Breast epithelium (tissue), 4 donors: Measurements from ENCODE around the gene RSU1. TPM values are rescaled to one million over a fixed set of nuclear protein-coding genes. Genes with fewer than 3 reads are reported as not detected.

Experiments used
- DNase-seq, 2 donors: peaks; one replicate each; pipeline ENCODE4 v3.0.0-alpha.2; 2019; ENCODE audit warnings: low spot score in 2 of 2
- H3K27ac ChIP-seq, 2 donors: fragments of 200-600 bp; sonication (generic) in 1 of 2; one replicate each; pipeline ENCODE4 v1.5.1; 2016 to 2019; ENCODE audit warnings: mild to moderate bottlenecking in 1 of 2
- H3K27me3 ChIP-seq, 2 donors: fragments of 200-600 bp; sonication (generic) in 1 of 2; one replicate each; pipeline versions ENCODE4 v1.5.1 to v1.6.0; 2017 to 2019; ENCODE audit warnings: control low read depth in 1 of 2, mild to moderate bottlenecking in 1 of 2
- H3K36me3 ChIP-seq: fragments of 200-600 bp; one replicate; pipeline ENCODE4 v1.5.1; 2019
- H3K4me1 ChIP-seq, 2 donors: fragments of 200-600 bp; sonication (generic); one replicate each; pipeline ENCODE4 v1.5.1; 2016 to 2019; ENCODE audit warnings: control low read depth in 1 of 2
- H3K4me3 ChIP-seq, 3 donors: fragments of 200-600 bp; sonication (generic); 1 replicate in 2 of 3; 2 replicates in 1 of 3; pipeline ENCODE4 v1.5.1; 2016 to 2019; ENCODE audit warnings: mild to moderate bottlenecking in 3 of 3, moderate library complexity in 2 of 3
- H3K9me3 ChIP-seq, 2 donors: fragments of 200-600 bp; sonication (generic) in 1 of 2; one replicate each; pipeline ENCODE4 v1.5.1; 2016 to 2019; ENCODE audit warnings: control low read depth in 1 of 2
- POLR2A ChIP-seq: fragments of 450-650 bp; IDR thresholded peaks from one replicate; pipeline ENCODE4 v1.6.1; 2016; ENCODE audit warnings: antibody characterized with exemption, mild to moderate bottlenecking, moderate library complexity
- POLR2AphosphoS5 ChIP-seq, 3 donors: sonication (generic); formaldehyde crosslinking; IDR thresholded peaks; one replicate each; pipeline ENCODE4 v1.6.1; 2017; ENCODE audit warnings: antibody characterized with exemption in 3 of 3
- intact Hi-C: fragments of 100-400 bp; cut with DNase I; formaldehyde crosslinking; loops from one replicate; pipeline ENCODE4 v1.15.1; 2023; ENCODE audit warnings: low total_unique reads
- total RNA-seq, 3 donors: library from RNA; depleted of rRNA; stranded (reverse); fragments of >200 nt; gene quantifications; one replicate each; pipeline ENCODE4 v1.1.0, GENCODE V29; 2016
- TF ChIP-seq, protein P1 (sequence below), 3 donors: fragments of 450-650 bp; IDR thresholded peaks; one replicate each; pipeline ENCODE4 v1.5.1; 2016 to 2017; ENCODE audit warnings: antibody characterized with exemption in 3 of 3, mild to moderate bottlenecking in 3 of 3, moderate library complexity in 3 of 3

Gene RSU1
- total RNA-seq, 3 donors from 2014 or later: 60.9 to 74.1 (median 63.6) TPM

DNA sequence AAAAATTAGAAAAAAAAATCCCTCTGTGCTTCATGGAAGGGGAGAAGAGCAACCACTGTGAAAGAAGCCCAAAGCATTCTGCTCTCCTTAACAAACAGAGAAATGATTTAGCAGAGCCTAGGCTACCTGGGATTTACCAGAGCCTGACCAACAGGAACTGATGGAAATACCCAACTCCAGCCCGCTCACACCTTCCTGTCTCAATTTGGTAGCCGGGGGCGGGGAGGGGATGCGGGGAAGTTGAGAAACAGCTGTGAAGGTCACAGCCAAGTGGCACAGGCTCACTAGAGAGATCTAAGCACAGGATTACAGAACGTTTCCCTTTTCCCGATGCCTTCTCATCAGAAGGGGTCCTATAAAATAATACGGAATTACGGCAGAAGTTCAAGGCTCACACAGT, 17.6 kb downstream of the RSU1 start:
- no peaks in the 10 kb centered on the region for H3K4me1 ChIP-seq
- H3K9me3 ChIP-seq: no peaks in the 10 kb centered on the region
- TF ChIP-seq, protein P1, sequence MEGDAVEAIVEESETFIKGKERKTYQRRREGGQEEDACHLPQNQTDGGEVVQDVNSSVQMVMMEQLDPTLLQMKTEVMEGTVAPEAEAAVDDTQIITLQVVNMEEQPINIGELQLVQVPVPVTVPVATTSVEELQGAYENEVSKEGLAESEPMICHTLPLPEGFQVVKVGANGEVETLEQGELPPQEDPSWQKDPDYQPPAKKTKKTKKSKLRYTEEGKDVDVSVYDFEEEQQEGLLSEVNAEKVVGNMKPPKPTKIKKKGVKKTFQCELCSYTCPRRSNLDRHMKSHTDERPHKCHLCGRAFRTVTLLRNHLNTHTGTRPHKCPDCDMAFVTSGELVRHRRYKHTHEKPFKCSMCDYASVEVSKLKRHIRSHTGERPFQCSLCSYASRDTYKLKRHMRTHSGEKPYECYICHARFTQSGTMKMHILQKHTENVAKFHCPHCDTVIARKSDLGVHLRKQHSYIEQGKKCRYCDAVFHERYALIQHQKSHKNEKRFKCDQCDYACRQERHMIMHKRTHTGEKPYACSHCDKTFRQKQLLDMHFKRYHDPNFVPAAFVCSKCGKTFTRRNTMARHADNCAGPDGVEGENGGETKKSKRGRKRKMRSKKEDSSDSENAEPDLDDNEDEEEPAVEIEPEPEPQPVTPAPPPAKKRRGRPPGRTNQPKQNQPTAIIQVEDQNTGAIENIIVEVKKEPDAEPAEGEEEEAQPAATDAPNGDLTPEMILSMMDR (IDR thresholded peaks at IDR 0.05): no peak
- TF ChIP-seq POLR2A (no peak), POLR2AphosphoS5 (IDR thresholded peaks at IDR 0.05) (no peak)
- no peak overlapping the region for H3K27ac ChIP-seq
- H3K27me3 ChIP-seq: no peaks in the 10 kb centered on the region
- no peak overlapping the region for H3K4me3 ChIP-seq
- no peak for DNase-seq
- intact Hi-C loops: no loop called here
- no peaks in the 10 kb centered on the region for H3K36me3 ChIP-seq

DNA sequence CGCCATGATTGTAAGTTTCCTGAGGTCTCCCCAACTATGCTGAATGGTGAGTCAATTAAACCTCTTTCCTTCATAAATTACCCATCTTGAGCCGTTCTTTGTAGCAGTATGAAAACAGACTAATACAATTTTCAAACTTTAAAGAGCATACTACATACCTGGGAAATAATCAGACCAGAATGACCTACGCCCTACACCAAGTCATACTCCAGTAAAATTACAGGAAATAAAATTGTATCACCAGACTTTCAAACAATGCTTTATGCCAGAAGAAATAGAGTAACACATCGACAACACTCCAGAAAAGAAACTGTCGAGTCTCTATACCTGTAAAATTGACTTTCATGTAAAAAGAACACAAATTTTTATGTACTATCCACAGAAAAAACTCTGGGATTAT, 18.7 kb downstream of the RSU1 start:
- Histone ChIP-seq H3K27me3 (no peaks in the 10 kb centered on the region), H3K4me1 (no peaks in the 10 kb centered on the region), H3K9me3 (no peaks in the 10 kb centered on the region), H3K27ac (peak overlapping the region in 1 of 2 donors; percentile 52), H3K4me3 (no peak overlapping the region), H3K36me3 (no peaks in the 10 kb centered on the region)
- intact Hi-C loops: no loop called here
- no peak for DNase-seq
- no peak for TF ChIP-seq POLR2AphosphoS5 (IDR thresholded peaks at IDR 0.05)
- no peak for TF ChIP-seq POLR2A

DNA sequence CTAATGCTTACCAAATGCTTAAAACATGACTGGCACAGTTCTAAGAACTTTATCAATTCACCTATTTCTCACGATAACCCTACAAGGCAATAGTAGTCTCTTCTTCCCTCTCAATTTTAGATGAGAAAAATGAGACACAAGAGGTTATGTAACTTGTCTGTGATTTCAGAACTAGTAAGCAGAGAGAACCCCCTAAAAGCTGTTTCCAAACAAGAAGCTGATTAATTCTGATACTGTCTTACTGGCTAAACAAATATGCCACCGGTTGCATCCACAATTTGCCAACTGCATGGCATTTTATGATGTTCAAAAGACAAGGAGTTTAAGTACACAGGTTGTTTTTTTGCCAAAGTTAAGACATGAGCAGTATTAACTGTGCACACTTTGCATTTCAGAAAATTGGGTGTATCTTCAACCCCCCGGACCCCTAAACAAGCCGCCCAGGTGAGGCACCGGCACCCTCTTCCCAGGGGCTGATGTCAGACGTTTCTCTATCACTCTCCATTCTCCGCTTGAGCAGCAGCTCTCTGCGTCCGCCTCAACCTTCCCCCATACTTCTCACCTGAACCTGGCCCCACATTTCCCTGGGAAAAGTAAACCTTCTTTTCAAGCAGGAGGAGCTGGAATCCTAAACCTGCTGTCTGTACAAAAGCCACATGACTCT, 21.7 kb downstream of the RSU1 start:
- H3K36me3 ChIP-seq: no peaks in the 10 kb centered on the region
- intact Hi-C loops: no loop called here
- no peaks in the 10 kb centered on the region for H3K9me3 ChIP-seq
- no peaks in the 10 kb centered on the region for H3K4me1 ChIP-seq
- no peak for DNase-seq
- H3K4me3 ChIP-seq: no peak overlapping the region
- TF ChIP-seq POLR2AphosphoS5 (IDR thresholded peaks at IDR 0.05): no peak
- TF ChIP-seq POLR2A: no peak
- TF ChIP-seq, protein P1 (IDR thresholded peaks at IDR 0.05): no peak
- H3K27me3 ChIP-seq: no peaks in the 10 kb centered on the region
- H3K27ac ChIP-seq: no peak overlapping the region

DNA sequence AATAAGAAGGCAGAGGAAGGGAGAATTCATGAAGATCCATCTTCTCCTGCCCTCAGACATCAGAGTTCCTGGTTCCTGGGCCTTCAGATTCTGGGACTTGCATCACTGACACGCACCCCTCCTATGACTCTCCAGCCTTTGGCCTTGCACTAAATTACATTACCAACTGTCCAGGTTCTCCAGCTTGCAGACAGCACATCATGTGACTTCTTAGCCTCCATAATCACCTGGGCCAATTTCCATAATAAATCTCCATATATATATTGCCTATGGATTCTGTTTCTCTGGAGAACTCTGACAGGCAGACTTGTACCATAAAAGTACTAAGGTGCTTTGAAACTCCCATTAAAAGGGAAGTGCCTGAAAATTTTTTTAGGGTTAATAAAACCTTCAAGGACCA, 23.2 kb downstream of the RSU1 start:
- TF ChIP-seq, protein P1 (IDR thresholded peaks at IDR 0.05): no peak
- TF ChIP-seq POLR2AphosphoS5 (IDR thresholded peaks at IDR 0.05) (no peak), POLR2A (no peak)
- intact Hi-C loops: no loop called here

DNA sequence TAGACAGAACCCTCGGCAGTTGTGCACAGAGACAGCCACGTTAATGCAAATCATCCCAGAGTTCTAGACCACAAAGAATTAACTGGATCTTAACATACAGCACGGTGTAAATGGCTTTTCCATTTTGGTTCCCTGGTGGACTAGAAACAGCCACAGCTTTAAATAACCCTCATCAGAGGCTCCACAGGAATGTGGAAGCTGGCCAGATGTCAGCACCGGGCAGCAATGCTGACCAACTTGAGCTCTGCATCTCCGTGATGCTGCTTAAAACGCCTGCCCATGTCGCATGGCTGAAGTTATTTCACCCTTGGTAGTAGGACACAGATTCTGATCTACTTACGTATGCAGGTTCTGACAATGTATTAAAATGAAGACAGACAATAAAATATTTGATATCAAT, 24.5 kb downstream of the RSU1 start:
- Histone ChIP-seq H3K27ac (no peak overlapping the region), H3K9me3 (no peaks in the 10 kb centered on the region), H3K4me1 (no peaks in the 10 kb centered on the region), H3K36me3 (no peaks in the 10 kb centered on the region), H3K27me3 (no peaks in the 10 kb centered on the region), H3K4me3 (no peak overlapping the region)
- intact Hi-C loops: no loop called here
- DNase-seq: no peak
- TF ChIP-seq, protein P1 (IDR thresholded peaks at IDR 0.05): no peak
- TF ChIP-seq POLR2AphosphoS5 (IDR thresholded peaks at IDR 0.05) (no peak), POLR2A (no peak)

More for the DNA sequence above, 23.2 kb downstream of the RSU1 start:
- no peaks in the 10 kb centered on the region for H3K9me3 ChIP-seq
- H3K27ac ChIP-seq: no peak overlapping the region
- H3K4me3 ChIP-seq: no peak overlapping the region
- no peaks in the 10 kb centered on the region for H3K36me3 ChIP-seq
- no peaks in the 10 kb centered on the region for H3K27me3 ChIP-seq
- DNase-seq: no peak
- no peaks in the 10 kb centered on the region for H3K4me1 ChIP-seq
